GM12864 (cell line): ENCODE measurements around the gene POLR2M.

Experiments used
- DNase-seq: peaks from one replicate; pipeline ENCODE4 v3.0.0-alpha.2; 2011; ENCODE audit warnings: low read depth
- H3K4me3 ChIP-seq: 2 replicates; pipeline ENCODE4 v1.5.1; 2011; ENCODE audit warnings: mild to moderate bottlenecking, low read depth, low read length, control low read depth
- CTCF ChIP-seq: IDR thresholded peaks from 2 replicates; pipeline ENCODE4 v1.5.1; 2011; ENCODE audit warnings: low read depth, mild to moderate bottlenecking, moderate library complexity, low read length, control low read depth, inconsistent platforms; ENCODE audit errors: missing control alignments

POLR2M gene

GRCh38 chr15:57680021-57680420 is 26.5 kb upstream of the POLR2M start:
- no peak for TF ChIP-seq CTCF
- DNase-seq, result no peak
- H3K4me3 ChIP-seq, result no peak overlapping the region

- no peak for DNase-seq
- no peak overlapping the region for H3K4me3 ChIP-seq
- no peak for TF ChIP-seq CTCF
Observed at GRCh38 chr15:57681011-57681410, 25.5 kb upstream of the POLR2M start.

- DNase-seq, result no peak
- no peak for TF ChIP-seq CTCF
- H3K4me3 ChIP-seq, result no peak overlapping the region
Observed at GRCh38 chr15:57683481-57683880, 23.0 kb upstream of the POLR2M start.

- no peak for DNase-seq
Observed at GRCh38 chr15:57684491-57685151, 21.9 kb upstream of the POLR2M start.

GRCh38 chr15:57685306-57686095 is 21.0 kb upstream of the POLR2M start:
- DNase-seq, result no peak
- no peak for TF ChIP-seq CTCF
- no peak overlapping the region for H3K4me3 ChIP-seq

More at GRCh38 chr15:57684491-57685151, 21.9 kb upstream of the POLR2M start:
- H3K4me3 ChIP-seq, result no peak overlapping the region
- no peak for TF ChIP-seq CTCF

GRCh38 chr15:57686657-57687056 is 19.9 kb upstream of the POLR2M start:
- no peak for DNase-seq
- TF ChIP-seq CTCF, result no peak
- H3K4me3 ChIP-seq, result no peak overlapping the region
